Retinal pigment epithelial cell (primary cell): ENCODE measurements around the gene PLEKHM3.

Experiments
- DNase-seq: peaks from one replicate; pipeline ENCODE4 v3.0.0-alpha.2; 2010; ENCODE audit warnings: low read depth
- H3K4me3 ChIP-seq: 2 replicates; pipeline ENCODE4 v1.5.1; 2011; ENCODE audit warnings: mild to moderate bottlenecking, low read length, control low read depth, moderate library complexity
- TF ChIP-seq, protein P1 (sequence below): conservative IDR thresholded peaks from 2 replicates; pipeline ENCODE4 v1.5.1; 2011; ENCODE audit warnings: low read depth, low read length, control low read depth, inconsistent platforms

The PLEKHM3 gene

DNA sequence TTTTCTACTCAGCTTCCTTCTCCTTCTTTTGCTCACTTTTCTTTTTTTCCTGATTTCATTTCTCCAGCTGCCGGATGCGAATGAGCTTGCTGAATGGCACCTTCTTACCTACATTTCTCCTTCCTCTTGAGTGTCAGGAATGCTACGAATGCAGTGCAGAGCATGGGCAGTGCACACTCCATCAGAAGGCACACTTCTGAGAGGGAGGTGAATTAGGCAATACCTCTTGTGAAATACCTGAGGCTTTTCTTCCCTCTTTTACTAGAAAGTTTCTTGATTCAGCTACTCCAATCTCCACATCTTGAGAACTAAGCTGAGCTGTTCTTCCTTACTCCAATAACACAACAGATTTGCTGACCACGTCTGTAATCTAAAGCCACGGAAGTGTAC, 51.1 kb downstream of the PLEKHM3 start:
- TF ChIP-seq, protein P1, sequence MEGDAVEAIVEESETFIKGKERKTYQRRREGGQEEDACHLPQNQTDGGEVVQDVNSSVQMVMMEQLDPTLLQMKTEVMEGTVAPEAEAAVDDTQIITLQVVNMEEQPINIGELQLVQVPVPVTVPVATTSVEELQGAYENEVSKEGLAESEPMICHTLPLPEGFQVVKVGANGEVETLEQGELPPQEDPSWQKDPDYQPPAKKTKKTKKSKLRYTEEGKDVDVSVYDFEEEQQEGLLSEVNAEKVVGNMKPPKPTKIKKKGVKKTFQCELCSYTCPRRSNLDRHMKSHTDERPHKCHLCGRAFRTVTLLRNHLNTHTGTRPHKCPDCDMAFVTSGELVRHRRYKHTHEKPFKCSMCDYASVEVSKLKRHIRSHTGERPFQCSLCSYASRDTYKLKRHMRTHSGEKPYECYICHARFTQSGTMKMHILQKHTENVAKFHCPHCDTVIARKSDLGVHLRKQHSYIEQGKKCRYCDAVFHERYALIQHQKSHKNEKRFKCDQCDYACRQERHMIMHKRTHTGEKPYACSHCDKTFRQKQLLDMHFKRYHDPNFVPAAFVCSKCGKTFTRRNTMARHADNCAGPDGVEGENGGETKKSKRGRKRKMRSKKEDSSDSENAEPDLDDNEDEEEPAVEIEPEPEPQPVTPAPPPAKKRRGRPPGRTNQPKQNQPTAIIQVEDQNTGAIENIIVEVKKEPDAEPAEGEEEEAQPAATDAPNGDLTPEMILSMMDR = no peak
- no peak overlapping the region for H3K4me3 ChIP-seq
- no peak for DNase-seq

DNA sequence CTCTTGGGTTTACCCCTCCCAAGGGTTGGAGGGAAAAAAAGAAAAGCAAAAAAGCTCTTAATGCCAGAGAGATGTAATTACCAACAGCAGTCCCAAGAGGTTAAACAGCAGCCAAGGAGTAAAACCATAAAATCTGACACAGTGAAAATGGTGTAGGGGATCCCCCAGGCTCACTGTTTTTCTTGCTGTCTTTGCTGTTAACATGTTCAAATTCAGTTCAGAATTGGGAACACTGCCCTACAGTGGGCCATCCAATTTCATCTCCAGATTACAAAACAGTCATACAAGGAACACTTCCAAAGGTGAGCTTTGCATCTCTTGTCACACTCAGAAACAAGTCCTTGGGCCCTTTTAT, 54.5 kb downstream of the PLEKHM3 start:
- no peak overlapping the region for H3K4me3 ChIP-seq
- TF ChIP-seq, protein P1 = no peak
- DNase-seq = no peak

DNA sequence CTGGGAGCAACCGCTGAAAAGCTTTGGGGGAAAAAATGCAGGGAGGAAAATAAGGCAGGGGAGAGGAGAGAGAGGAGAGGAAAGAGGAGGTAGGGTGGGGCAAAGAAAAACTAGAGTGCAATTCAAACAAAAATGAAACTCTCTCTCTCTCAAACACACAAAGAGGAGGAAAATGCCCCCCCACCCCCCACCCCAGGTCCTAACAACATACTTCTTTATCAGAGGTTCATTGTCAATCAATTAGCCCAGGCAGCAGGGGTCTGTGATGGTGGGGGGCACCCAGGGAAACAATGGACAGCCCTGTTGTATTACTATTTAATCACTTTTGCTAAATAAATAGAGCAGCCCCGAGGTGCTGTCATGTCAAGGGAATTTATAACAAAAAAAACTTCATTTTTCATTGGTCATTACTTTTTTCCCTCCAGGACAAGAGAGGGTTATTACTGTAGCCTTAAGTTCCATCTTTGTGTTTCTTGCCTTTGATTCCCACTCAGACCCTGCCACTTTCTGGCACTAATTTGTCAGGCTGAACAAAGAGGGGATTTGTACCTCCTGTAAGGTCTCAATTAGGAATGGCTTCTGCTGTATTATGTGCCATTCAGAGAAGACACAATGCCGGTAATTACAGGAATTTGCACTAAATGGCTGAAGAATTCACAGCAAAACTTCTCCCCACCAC, 55.0 kb downstream of the PLEKHM3 start:
- TF ChIP-seq, protein P1 = no peak
- H3K4me3 ChIP-seq = no peak overlapping the region
- DNase-seq = no peak

DNA sequence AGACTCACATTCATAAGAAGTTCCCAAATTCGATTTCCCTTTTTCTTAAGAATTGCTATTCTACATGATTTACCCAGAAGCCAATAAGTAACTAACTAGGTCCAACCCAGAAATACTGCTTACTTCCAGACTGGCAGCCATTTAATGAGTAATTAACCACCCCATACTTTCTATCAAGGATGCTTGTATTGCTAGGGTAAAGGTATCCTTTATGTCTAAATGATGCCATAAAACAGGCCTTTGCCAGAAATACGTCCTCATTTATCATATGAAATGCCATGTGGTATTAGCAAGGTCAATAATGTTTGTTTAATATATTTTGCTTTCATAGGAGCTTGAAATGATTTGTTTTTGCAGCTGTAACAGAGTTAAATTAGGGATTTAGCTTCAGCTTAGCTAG, 56.1 kb downstream of the PLEKHM3 start:
- H3K4me3 ChIP-seq = no peak overlapping the region
- TF ChIP-seq, protein P1 = no peak
- no peak for DNase-seq

DNA sequence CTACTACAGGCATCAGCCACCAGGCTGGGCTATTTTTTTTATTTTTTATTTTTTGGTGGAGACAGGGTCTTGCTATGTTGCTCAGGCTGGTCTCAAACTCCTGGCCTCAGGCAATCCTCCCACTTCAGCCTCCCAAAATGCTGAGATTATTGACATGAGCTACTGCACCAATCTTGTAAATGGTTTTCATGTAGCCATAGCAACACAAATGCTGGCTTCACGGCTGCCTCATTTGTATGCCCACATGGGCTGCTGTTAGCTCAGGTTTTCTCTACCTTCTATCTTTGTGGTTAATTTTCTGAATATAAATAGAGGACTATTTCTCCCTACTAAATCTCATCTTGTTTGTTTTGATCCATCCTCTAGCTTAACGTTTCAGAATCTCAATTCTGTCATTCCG, 58.2 kb downstream of the PLEKHM3 start:
- no peak for DNase-seq

DNA sequence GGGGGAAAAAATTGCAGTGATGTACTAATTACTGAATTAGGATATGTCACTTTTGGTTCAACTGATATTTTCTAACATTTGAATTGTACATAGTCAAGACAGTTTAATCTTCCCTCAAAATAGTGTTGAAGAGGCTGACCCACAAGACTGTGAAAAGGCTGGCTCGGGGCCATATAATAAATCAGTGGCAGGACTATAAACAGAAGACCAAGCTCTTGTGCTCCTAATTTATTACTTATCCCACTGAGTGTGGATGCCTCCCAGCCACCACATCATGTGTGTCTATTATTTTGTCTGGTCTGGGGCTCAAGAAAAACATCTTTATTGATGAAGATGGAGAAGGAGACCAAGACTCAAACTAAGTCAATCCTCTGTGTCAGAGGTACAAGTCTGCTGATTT, 64.4 kb downstream of the PLEKHM3 start:
- DNase-seq = no peak
- TF ChIP-seq, protein P1 = no peak
- H3K4me3 ChIP-seq = no peak overlapping the region

More for the DNA sequence above, 58.2 kb downstream of the PLEKHM3 start:
- no peak overlapping the region for H3K4me3 ChIP-seq
- TF ChIP-seq, protein P1 = no peak

DNA sequence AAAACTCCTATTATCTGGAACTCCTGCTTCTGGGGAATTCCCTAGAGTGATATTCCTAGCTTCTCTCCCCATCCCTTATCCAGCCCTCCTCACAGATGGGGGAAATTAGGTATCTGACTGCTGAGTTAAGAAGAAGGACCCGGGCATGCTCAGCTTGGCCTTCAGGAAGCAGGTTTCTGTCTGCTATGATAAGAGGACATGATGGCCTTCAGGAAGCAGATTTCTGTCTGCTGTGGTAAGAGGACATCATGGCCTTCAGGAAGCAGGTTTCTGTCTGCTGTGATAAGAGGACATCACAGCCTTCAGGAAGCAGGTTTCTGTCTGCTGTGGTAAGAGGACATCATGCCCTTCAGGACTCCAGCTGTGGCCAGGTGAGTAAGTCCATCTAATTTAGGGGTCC, 65.2 kb downstream of the PLEKHM3 start:
- no peak overlapping the region for H3K4me3 ChIP-seq
- DNase-seq = no peak
- TF ChIP-seq, protein P1 = no peak
